Lower leg skin (tissue), 4 donors: ENCODE data around the gene C19orf47. TPM values are rescaled to one million over a fixed set of nuclear protein-coding genes. Genes with fewer than 3 reads are reported as not detected.

ENCODE experiments used
- DNase-seq, 2 donors: peaks; one replicate each; pipeline ENCODE4 v3.0.0-alpha.2; 2019; ENCODE audit warnings: low spot score in 2 of 2
- H3K4me3 ChIP-seq: fragments of 200-600 bp; sonication (generic); 2 replicates; pipeline ENCODE4 v1.5.1; 2017; ENCODE audit warnings: mild to moderate bottlenecking, low read depth; ENCODE audit not compliant: poor library complexity, severe bottlenecking
- POLR2A ChIP-seq, 2 donors: fragments of 450-650 bp; IDR thresholded peaks; one replicate each; pipeline ENCODE4 v1.6.1; 2016 to 2017; ENCODE audit warnings: antibody characterized with exemption in 2 of 2, mild to moderate bottlenecking in 1 of 2, moderate library complexity in 1 of 2
- WGBS, 2 donors: methylation state at CpG; one replicate each; pipeline ENCODE4 v1.1.5; 2018; 5-methylcytosine and 5-hydroxymethylcytosine counted together
- intact Hi-C: fragments of 100-400 bp; cut with DNase I; formaldehyde crosslinking; loops from one replicate; pipeline ENCODE4 v1.15.0; 2023; ENCODE audit warnings: low total_unique reads
- total RNA-seq, 4 donors: library from RNA; depleted of rRNA; stranded (reverse); fragments of >200 nt; gene quantifications; one replicate each; pipeline ENCODE4 v1.1.0, GENCODE V29; 2016
- TF ChIP-seq, protein P1 (sequence below), 3 donors: fragments of 450-650 bp; IDR thresholded peaks; one replicate each; pipeline ENCODE4 v1.5.1; 2016; ENCODE audit warnings: antibody characterized with exemption in 3 of 3, mild to moderate bottlenecking in 3 of 3, moderate library complexity in 2 of 3

C19orf47 gene
- total RNA-seq, 4 donors from 2014 or later: 10.5 to 29.5 (median 13.1) TPM

GRCh38 chr19:40365613-40366401, 17.6 kb upstream of the C19orf47 start:
- peak; percentile 35 to 91 for DNase-seq

DNA sequence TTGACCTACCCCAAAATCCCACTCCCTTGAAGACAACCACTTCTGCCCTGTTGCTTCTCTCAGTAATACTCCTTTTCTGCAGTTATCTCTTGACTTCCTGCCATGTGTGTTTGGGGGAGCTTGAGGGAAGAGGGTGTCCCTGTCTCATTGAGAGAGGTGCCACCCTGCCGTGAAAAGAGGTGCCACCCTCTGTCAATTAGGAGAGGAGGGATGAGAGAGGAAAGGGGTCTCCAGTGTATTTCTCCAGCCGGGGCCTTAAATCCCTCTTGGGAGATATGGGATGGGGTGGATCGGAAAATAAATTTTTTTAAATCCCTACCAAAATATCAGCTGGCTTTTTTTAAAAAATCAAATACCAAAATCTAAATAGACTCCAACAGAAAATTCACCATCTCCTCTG, 16.8 kb upstream of the C19orf47 start:
- intact Hi-C loops: no loop called here
- no peak overlapping the region for H3K4me3 ChIP-seq
- no peak for DNase-seq
- TF ChIP-seq, protein P1, sequence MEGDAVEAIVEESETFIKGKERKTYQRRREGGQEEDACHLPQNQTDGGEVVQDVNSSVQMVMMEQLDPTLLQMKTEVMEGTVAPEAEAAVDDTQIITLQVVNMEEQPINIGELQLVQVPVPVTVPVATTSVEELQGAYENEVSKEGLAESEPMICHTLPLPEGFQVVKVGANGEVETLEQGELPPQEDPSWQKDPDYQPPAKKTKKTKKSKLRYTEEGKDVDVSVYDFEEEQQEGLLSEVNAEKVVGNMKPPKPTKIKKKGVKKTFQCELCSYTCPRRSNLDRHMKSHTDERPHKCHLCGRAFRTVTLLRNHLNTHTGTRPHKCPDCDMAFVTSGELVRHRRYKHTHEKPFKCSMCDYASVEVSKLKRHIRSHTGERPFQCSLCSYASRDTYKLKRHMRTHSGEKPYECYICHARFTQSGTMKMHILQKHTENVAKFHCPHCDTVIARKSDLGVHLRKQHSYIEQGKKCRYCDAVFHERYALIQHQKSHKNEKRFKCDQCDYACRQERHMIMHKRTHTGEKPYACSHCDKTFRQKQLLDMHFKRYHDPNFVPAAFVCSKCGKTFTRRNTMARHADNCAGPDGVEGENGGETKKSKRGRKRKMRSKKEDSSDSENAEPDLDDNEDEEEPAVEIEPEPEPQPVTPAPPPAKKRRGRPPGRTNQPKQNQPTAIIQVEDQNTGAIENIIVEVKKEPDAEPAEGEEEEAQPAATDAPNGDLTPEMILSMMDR (IDR thresholded peaks at IDR 0.05): no peak
- TF ChIP-seq POLR2A (IDR thresholded peaks at IDR 0.05): no peak
- 57 to 61% methylated on average over 3 of the region's 3 CpGs for WGBS, 2 donors

More at GRCh38 chr19:40365613-40366401, 17.6 kb upstream of the C19orf47 start:
- no peak overlapping the region for H3K4me3 ChIP-seq
- intact Hi-C loops: no loop called here
- no peak for TF ChIP-seq POLR2A (IDR thresholded peaks at IDR 0.05)
- TF ChIP-seq, protein P1 (IDR thresholded peaks at IDR 0.05): no peak
- WGBS, 2 donors: 23 to 30% methylated on average over 27 to 28 of the region's 28 CpGs

- H3K4me3 ChIP-seq: no peak overlapping the region
- TF ChIP-seq POLR2A (IDR thresholded peaks at IDR 0.05): no peak
- TF ChIP-seq, protein P1 (IDR thresholded peaks at IDR 0.05): no peak
- no peak for DNase-seq
- intact Hi-C loops: no loop called here
- 79% methylated on average over 5 of the region's 5 CpGs for WGBS, 2 donors
Measured at GRCh38 chr19:40363069-40363468, 14.9 kb upstream of the C19orf47 start.

GRCh38 chr19:40362160-40362559, 14.0 kb upstream of the C19orf47 start:
- intact Hi-C loops: no loop called here
- TF ChIP-seq POLR2A (IDR thresholded peaks at IDR 0.05): no peak
- TF ChIP-seq, protein P1 (IDR thresholded peaks at IDR 0.05): no peak
- H3K4me3 ChIP-seq: no peak overlapping the region
- no peak for DNase-seq
- WGBS, 2 donors: 83 to 93% methylated on average over 3 of the region's 3 CpGs

GRCh38 chr19:40360708-40361241, 12.6 kb upstream of the C19orf47 start:
- peak in 1 of 2 donors; percentile 38 for DNase-seq
- 86% methylated on average over 12 of the region's 12 CpGs for WGBS, 2 donors
- intact Hi-C loops: no loop called here
- no peak overlapping the region for H3K4me3 ChIP-seq
- TF ChIP-seq POLR2A (IDR thresholded peaks at IDR 0.05): no peak
- TF ChIP-seq, protein P1 (IDR thresholded peaks at IDR 0.05): no peak
